ENCODE data around the gene CUL1.
A peak's percentile ranks its signal among the peaks of the same experiment; 100 is the strongest.

The CUL1 gene

DNA sequence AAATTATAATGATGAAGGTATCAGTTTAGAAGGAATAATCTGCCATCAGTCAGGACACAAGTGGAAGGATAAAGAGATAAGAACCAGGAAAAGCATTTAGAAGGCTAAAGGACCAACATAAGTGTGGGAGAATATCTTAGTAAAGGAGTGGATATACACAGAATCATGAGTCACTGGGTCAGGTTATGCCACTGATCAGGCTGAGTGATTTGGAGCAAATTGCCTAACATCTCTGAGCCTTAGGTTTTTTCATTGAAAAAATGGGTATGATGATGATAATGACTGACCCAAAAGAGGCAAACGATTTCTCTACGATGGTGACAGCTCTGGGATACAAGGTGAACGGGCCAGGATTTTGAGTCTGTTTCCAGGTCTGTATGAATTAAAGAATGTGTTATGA is 2.8 kb upstream of the CUL1 start:
- TF ChIP-seq ZFX (IDR thresholded peaks at IDR 0.05) = no peak
- no peak for TF ChIP-seq CTCF (conservative IDR thresholded peaks at IDR 0.05)
- no peak overlapping the region for H3K27ac ChIP-seq

- no peak overlapping the region for H3K27ac ChIP-seq
- TF ChIP-seq CTCF (conservative IDR thresholded peaks at IDR 0.05) (no peak), ZFX (IDR thresholded peaks at IDR 0.05) (no peak)
Observed at GRCh38 chr7:148696787-148697186, 1.9 kb upstream of the CUL1 start.

DNA sequence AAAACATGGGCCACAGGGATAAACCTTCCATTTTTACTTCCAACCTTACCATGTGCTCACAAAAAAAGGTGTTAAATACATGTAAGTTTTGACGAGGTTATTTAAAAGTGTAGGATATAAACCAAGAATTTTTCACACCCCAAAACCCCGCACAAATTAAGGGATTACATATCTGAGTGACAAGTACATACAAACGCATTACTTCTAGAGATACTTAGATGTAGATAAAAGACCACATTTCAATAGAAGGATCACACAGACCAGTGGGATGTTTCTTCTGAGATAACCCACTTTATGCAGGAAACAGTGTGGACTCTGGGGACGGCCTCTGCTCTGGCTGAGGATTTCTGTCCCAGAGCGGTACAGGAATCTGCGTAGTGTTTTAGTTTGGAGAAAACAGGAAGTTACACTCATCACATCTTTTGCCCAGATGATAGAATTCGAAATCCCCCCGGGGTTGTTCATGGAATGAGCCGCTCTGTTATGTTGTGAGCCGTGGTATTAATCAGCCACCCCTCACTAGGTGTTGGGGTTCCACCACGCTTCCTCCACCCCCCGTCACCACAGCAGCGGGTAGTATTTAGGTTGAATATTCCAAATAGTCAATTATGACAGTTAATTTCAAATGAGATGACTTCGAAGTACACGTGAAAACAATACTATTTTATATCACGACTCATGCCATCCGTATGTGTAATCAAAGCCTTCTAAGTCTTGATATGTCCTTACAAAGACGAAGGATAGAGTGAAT is 1.3 kb upstream of the CUL1 start:
- H3K27ac ChIP-seq = peak overlapping the region; percentile 92
- TF ChIP-seq ZFX (IDR thresholded peaks at IDR 0.05) (no peak), CTCF (conservative IDR thresholded peaks at IDR 0.05) (no peak)

DNA sequence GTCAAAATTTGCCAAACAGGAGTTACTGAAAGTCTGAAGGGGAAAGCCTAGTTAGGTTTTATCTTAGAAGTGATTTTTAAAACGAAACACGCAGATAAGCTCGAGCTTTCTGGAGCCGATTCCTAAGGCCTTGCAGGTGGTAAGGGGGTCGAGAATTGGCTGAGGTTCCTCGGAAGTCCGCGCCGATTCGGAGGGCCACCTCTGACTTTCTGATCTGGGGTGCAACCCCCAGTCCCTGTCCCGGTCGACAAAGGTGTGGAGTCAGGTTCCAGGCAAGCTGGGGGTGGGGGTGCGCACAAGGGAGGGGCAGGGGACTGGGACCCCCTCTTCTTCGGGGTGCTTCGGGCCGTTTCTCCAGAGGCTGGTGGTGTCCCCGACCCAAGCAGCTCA is 701 bp upstream of the CUL1 start:
- no peak for TF ChIP-seq CTCF (conservative IDR thresholded peaks at IDR 0.05)
- no peak for TF ChIP-seq ZFX (IDR thresholded peaks at IDR 0.05)
- H3K27ac ChIP-seq = peak overlapping the region; percentile 92

GRCh38 chr7:148699024-148699781 is 500 bp downstream of the CUL1 start:
- TF ChIP-seq CTCF (conservative IDR thresholded peaks at IDR 0.05) (no peak), ZFX (IDR thresholded peaks at IDR 0.05) (peak; percentile 100)
- peak overlapping the region; percentile 92 for H3K27ac ChIP-seq

DNA sequence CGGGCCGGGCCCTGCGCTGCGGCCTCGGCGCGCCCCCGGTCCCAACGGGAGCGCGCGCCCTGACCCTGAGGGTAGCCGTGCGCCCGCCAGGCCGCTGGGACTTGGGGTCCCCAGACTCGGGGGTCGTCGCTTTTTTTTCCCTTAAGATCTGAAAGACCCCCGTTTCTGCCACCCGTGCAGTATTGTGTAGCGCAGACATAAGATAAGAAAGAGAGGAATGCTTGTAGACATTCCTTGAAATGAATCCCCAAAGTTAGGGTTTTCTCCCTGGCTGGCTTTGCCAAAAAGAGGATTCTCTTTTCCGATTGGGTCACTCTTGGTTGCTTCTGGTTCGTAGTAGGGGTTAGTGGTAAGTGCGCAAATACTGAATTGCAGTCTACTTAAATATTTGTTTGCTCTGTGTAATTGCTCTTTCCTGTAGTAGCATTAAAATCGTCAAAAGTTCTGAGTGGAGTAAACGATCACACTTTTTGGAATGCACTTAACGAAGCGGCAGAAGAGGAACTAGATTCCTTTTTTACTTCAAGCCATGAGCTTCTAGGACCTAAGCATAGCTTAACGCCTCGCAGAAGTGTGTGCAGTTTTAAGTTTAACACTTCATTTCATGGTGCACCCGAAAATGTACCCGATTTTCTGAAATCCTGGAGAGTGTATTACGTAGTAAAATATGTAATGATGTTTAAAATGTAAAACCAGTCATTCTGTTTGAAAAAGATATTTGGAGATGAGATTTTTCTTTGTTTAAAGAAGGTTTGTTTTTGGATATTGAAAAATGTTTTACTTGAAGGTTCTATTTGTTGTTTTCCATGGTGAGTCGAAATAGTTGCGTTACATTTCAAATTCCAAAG is 1.3 kb downstream of the CUL1 start:
- TF ChIP-seq ZFX (IDR thresholded peaks at IDR 0.05) = no peak
- TF ChIP-seq CTCF (conservative IDR thresholded peaks at IDR 0.05) = no peak
- H3K27ac ChIP-seq = peak overlapping the region; percentile 92
